Right ventricle myocardium inferior (tissue), 1 donor: ENCODE data around the gene CFAP100. TPM values are rescaled to one million over a fixed set of nuclear protein-coding genes. Genes with fewer than 3 reads are reported as not detected.

Experiments used
- ATAC-seq: fragments of 200-7000 bp; cut with Tn5 transposase; one replicate; pipeline ENCODE4 v1.9.1; 2020; ENCODE audit warnings: mild to moderate bottlenecking, moderate library complexity
- DNase-seq: peaks from one replicate; pipeline ENCODE4 v3.0.0; 2021; ENCODE audit errors: missing footprints
- intact Hi-C: fragments of 100-400 bp; cut with DNase I; formaldehyde crosslinking; loops from one replicate; pipeline ENCODE4 v1.11.0; 2022
- total RNA-seq: library from RNA; stranded (reverse); fragmentation: NEBNext Ultra II Directional; extraction: Animal tissue kit (Norgen Biotek cat#: 25700); gene quantifications from one replicate; pipeline ENCODE4 v1.2.1, GENCODE V29; 2021
- donor health status: DM: no; HTN: yes; CAD: no; lungs with severe emphysema.

Gene CFAP100
- total RNA-seq, 1 donor from 2014 or later: not detected

DNA sequence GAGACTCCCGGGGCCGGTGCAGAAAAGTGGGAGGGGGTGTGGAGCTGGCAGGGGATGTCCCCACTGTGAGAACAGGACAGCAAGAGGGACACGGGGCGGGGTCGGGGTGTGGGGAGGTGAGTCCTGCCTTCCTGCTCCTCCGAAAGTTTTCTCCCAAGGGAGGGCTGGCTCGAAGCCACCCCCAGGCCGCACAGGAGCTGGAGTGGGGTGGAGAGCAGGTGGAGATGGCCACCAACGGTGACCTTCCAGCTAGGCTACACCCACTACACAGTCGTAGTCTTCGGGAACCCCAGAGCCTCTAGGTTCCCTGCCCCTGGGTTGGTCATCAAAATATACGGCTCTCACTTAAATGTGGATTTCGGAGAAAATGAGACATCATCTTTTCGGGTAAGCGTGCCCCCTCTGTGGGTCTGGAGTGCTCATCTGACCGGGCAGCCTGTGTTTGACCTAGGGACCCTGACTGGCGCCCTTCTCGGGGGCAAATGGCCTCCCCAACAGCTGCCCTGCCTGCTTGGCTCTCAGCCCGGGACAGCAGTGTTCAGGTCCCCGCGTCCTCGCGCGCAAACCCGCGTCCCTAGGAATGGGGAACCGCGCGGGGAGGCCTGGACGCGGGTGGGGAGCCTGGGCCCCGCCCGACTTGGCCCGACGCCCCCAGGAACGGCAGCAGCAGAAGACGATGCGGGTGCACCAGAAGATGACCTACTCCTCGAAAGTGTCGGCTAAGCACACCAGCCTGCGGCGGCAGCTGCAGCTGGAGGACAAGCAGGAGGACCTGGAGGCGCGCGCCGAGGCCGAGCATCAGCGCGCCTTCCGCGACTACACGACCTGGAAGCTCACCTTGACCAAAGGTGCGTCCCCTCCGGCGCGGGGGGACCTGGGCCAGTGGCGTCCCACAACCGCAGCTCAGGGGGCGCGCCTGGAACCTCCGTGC is 21.2 kb downstream of the CFAP100 start:
- DNase-seq: peak; percentile 65
- intact Hi-C loops: no loop called here
- no peak for ATAC-seq

DNA sequence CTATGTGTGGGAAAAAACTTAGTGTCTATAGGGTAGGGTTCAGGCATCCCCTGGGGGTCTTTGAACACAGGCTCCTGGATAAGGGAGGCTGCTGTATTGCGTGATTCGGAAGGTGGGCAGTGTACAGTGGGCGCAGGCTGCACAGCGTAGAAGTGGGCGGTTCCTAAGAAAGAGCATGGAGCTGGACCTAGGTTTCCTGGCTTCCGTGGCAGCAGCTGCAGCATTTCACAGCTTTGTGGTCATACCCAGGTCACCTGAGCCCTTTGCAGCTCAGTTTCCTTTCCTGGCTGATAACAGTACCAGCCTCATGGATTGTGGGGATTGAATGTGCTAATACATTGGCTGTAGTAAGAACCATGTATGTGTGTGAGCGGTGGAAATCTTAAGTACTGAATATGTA is 22.2 kb downstream of the CFAP100 start:
- intact Hi-C loops: no loop called here
- ATAC-seq (no peak), DNase-seq (no peak)

DNA sequence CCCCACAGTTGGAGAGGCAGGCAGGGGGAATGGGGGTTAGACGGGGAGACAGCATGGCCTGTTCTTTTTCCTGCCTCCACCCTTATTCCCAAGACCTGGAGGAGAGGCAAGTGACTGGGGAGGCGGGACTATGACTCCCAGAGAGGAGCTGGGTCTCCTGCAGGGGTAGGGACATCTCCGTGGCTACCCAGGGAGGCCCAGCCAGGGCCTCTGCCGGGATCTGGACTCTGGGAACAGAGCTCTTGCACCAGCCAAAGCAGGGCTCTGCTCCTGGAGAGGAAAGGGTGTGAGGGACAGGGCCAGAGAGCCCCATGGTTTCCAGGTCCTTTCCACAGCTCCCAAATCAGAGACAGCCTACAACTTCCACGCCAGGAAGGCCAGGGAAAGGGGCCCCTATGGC is 22.8 kb downstream of the CFAP100 start:
- ATAC-seq (no peak), DNase-seq (no peak)
- intact Hi-C loops: no loop called here

DNA sequence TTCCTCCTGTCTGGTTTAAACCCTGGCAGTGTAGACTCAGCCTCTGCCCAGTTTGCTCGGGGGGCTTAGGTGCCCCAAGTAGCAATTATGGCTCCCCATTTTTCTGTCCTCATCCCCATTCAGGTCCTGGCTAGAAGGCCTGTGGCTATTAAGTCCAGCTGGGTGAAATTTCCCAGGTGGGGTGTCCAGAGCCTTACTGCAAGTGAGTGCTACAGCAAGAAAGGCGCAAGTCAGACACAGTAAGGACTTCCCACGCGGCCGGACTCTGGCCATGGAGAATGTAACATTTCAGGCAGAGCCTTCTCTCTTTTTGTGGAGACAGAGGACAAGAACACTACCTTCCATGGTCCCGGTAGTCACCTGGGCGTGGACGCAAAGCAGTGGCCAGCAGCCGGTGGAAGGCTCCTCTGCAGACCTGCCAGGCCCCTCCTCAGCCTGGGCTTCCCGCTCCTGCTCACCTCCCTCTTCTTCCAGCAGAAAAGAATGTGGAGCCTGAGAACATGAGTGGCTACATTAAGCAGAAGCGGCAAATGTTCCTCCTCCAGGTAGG is 23.3 kb downstream of the CFAP100 start:
- no peak for ATAC-seq

DNA sequence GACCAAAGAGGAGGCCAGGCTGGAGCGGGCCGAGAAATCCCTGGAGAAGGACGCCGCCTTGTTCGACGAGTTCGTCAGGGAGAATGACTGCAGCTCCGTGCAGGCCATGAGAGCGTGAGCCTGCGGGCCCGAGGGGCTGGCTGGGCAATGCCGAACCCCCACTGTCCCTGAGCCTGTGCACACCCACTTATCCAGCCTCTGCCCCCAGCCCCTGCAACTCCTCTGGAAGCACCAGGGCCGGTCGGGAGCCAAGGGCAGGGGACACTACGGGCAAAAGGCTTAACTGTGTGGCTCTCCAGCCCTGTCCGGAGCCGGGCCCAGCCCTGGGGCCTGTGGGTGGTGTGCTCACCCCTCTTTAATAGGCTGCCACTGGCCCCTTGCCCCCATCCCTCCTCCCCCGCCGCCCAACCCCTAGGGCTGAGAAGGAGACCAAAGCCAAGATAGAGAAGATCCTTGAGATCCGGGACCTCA is 24.0 kb downstream of the CFAP100 start:
- peak; percentile 45 for DNase-seq
- intact Hi-C loops: no loop called here
- no peak for ATAC-seq

More for the DNA sequence above, 23.3 kb downstream of the CFAP100 start:
- intact Hi-C loops: no loop called here
- peak; percentile 55 for DNase-seq

DNA sequence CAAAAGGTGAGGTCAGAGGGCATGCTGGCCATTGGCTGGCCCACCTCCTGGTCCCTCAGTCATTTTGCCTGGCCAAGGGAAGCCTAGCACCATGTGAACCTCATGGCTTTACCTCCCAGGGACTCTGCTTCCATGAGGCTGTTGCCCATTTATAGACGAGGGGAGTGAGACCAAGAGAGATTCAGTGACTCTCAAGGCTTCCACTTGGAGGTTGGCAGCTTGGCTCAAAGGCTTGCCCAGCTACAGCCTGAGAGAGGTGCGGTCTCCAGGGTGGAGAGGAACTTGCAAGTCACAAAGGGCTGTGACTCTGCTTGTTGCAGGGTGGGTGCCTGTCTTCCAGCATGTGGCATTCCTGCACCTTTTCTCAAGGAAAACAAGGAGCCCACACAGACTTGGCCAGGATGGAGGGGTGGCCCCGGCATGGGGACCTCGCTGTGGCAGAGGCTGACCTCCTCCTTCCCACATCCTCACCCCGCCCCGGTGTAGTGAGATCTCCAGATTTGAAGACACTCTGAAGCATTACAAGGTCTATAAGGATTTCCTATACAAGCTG is 24.5 kb downstream of the CFAP100 start:
- DNase-seq: no peak
- intact Hi-C loops: no loop called here
- no peak for ATAC-seq

DNA sequence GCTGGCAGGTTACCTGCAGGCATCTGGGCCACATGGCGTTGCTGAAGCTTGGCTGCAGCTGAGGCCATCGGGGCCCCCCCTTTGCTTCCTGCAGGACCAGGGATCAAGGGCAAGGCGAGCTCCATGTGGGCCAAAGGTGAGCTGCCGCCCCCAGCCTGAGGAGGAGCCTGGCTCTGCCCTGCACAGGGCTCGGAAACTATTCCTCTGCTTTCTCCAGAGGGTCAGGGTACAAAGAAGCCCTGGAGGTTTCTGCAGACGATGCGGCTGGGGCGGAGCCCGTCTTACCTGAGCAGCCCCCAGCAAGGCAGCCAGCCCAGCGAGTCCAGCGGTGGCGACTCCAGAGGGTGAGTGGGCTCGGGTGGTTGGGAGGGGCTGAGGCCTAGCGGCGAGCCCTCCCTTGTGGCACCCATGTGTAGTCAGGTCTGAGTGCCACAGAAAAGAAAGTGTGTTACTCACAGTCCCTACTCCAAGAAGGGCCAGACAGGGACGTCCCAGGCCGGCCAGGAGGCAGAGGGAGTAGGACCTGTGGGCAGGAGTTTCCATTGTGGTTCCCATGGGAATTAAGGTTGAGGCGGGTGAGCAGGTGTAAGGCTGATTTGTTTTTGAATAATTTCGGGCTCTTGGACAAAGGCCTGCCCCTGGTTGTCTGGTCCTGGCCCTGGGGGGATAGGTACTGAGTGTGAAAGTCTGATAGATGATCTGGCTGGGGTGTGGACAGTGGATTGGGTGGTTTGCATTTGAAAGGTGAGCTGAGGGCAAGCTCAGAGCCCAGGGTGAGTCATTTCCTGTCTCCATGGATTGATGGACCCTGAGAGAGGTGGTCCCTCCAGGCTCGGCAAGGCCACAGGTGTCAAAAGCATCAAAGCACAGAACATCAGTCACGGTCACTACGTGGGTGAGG is 25.4 kb downstream of the CFAP100 start:
- intact Hi-C loops: no loop called here

DNA sequence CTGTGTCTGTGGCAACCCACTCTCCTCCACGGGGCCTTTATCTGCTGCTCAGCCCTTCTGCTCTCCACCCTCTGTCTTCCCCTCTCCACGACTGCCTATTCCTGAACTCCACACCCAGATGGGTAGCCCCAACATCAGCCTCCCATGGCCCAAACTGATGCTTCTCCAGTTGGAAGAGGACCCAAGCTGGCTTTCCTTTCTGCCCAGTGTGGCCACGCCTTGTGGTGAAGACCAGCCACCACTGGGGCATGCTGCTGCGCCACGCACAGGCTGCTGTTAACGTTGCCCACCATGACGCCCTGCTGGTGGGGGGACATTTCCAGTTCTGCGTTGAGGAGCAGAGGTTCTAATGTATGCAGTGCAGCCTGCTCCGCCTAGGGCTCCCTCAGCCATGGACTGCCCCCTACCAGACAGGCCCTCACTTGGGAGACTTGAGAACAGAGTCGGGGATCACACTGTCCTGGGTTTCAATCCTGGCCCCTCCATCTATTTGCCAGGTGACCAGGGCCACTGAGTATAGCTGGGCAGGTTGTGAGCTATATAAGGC is 26.9 kb downstream of the CFAP100 start:
- ATAC-seq: no peak
- no peak for DNase-seq
- intact Hi-C loops: no loop called here

More for the DNA sequence above, 25.4 kb downstream of the CFAP100 start:
- ATAC-seq (no peak), DNase-seq (no peak)

DNA sequence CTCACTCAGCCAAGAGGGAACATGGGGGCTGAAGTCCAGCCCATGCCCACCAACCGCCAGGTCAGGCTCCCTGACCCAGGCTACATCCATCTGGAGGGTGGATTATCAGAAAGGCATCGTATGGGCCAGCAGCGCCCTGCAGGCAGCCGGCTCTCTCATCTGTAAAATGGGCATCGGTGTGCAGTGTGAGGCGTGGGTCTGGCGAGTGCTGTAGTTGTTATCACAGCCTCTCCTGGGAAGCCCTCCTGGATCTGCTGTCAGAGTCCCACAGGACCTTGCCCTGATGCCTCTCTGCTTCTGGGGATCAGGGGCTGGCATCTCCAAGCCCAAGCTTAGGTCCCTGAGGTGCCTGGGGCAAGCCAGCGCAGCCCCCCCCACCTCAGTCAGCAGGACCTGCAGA is 27.4 kb downstream of the CFAP100 start:
- DNase-seq (no peak), ATAC-seq (no peak)
- intact Hi-C loops: no loop called here

DNA sequence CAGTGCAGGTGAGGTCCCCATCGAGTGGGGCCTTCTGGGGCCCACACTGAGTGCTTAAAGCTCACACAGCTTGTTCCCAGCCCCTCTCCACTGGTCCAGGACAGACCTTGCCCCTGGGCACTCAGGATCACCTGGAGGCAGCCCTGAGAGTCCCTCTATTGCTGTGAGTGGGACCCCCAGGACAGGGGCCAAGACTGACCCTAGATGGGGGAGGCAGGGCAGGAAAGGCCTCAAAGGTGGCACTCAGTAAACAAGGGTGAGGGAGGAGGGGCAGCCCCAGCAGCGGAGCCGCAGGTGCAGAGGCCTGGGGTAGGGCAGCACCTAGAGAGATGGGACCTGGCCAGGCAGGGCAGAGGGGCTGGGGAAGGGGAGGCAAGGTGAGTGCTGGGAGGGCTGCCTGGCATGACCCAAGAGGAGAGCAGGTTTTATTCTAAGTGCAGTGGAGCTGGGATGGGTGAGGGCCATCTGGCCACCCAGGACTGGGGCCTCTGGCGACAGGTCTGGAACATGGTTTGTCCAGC is 27.9 kb downstream of the CFAP100 start:
- intact Hi-C loops: no loop called here
- DNase-seq (no peak), ATAC-seq (no peak)

DNA sequence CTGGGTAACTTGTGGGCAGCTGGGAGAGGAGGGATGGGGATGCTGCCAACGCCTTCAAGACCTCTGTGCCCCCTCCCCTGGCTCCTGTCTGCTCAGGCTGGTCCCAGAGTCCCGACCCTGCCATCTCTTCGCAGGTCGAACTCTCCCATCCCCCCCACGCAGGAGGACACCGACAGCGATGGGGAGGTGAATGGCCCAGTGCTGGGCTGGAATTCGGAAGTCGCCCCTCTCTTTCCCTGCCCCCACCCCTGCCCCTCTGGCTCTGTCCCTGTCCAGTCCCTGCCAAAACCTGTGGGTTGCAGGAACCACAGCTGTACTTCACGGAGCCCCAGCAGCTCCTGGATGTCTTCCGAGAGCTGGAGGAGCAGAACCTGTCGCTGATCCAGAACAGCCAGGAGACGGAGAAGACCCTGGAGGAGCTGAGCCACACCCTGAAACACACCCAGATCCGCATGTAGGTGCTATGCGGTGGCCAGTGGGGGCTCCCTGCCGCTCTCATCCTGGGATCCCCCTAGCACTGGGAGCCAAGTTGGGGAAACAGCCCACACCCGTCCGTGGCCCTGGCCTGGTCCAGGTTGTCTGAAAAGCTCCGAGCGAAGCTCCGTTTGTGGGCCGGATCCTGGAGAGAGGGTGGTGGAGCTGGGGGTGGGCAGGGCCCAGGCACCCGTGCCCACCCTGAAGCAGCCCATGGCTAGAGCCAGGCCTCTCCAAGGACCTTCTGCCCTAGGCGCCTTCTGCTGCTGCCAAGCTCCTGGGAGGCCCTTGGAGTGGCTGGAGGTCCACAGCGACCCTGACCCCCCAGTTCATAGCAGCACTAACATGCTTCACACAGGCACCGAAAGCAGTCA is 28.7 kb downstream of the CFAP100 start:
- ATAC-seq (peak; percentile 9), DNase-seq (no peak)
- intact Hi-C loops: no loop called here

DNA sequence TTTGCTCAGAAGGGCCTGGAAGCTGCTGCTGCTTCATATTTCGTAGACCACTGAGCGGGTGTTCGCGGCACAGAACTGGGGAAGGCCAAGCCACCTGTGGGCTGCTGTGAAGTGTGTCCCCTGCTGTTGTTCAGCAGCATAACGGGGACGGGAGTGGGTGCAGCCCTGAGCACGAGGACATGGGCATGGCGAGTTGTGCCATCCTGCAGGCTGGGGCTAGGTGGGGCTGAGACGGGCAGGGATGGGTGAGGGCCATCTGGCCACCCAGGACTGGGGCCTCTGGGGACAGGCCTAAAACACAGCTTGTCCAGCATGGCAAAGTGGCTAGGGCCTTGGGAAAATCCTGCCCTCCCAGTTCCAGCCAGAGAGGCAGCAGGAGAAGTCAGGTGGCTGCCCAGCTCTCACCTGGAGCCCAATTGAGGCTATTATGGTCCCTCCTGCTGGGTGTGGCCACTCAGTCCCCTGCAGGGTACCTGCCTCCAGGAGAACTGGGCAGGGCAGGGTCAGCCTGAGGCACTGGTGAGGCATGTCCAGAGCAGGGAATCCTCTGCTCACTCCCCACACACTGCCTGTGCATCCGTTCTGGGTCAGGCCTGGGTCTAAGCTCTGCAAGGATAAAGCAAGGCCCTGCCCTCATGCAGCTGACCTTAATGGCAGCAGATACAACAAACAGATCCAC is 29.5 kb downstream of the CFAP100 start:
- ATAC-seq: no peak
- no peak for DNase-seq
- intact Hi-C loops: no loop called here

DNA sequence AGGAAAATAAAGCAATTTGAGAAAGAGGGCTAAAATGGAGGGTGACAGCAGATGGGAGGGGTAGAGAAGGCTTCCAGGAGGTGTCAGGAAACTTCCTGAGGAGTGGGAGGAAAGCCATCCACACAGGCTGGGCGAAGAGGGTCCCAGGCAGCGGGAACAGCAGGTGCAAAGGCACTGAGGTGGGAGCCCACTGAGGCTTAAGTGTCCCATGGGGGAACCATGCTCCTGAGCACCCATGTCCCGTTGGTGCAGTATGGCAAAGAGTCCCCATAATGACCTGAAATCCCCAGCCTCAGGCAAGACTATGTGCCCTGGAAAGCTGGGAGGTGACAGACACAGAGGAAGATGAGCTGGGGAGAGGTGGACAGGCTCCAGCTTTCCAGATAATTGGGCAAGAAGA is 30.0 kb downstream of the CFAP100 start:
- DNase-seq: no peak

DNA sequence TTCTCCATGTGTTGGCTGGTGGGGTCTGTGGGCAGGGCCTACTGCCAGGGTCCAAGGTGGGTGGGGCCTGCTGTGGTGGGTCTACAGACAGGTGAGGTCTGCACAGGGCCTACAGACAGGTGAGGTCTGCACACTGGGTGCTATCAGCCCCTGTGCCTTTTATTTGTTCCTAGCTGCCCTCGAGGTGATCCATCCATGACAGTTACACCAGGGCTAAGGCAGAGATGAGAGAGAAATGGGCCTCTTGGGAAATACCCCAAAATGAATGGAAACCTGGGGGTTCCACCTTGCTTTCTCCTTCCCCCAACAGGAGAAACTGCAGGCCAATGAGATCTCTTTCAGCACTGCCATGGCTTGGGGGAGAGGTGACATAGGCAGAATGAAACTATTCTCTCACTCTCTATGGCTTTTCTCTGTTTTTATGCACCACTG is 36.4 kb downstream of the CFAP100 start:
- DNase-seq (no peak), ATAC-seq (no peak)
- intact Hi-C loops: no loop called here

More for the DNA sequence above, 30.0 kb downstream of the CFAP100 start:
- intact Hi-C loops: no loop called here
- ATAC-seq: no peak

DNA sequence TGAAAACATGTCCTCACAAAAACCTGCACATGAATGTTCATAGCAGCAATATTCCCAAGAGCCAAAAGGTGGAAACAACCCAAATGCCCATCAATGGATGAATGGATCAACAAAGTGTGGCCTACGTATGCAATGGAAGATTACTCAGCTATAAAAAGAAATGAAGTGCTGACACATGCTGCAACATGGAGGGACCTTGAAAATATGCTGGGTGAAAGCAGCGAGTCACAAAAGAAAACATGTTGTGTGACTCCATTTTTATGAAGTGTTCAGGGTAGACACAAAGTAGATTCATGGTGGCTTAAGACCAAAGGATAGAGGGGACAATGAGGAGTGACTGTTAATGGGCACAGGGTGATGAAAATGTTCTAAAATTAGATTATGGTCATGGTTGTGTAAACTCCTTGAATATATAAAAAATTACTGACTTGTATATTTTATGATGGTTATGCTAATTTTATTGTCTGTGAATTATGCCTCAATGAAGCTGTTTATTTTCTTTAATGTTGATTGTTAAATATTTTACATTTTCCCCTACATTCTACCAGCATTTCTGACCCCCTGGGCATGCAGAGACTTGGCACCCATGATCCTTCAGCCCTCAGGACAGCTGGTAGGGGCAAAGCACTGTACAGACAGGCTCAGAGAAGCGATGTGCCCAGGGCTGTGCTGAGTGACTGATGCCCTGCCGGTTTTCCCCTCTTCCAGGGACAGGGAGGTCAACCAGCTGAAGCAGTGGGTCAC is 37.8 kb downstream of the CFAP100 start:
- ATAC-seq (peak; percentile 8), DNase-seq (peak; percentile 21)
- intact Hi-C loops: no loop called here

DNA sequence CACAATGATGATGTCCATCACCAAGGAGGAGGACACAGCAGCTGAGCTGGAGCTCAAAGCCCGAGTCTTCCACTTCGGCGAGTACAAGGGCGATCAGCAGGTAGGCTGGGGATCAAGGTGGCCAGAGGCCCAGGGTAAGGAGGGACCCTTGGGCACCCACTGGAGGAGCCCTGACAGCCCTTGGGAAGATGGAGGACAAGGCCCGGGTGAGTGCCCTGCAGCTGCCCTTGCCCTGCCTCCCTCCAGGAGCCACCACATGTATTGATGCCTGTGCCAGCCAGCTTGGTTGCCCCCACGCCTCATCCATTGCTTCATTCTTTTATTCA is 38.4 kb downstream of the CFAP100 start:
- DNase-seq (peak; percentile 26), ATAC-seq (peak; percentile 11)
- intact Hi-C loops: no loop called here
